HepG2 (cell line): ENCODE measurements around the gene C6orf136. TPM values are rescaled to one million over a fixed set of nuclear protein-coding genes. Genes with fewer than 3 reads are reported as not detected.
A peak's percentile ranks its signal among the peaks of the same experiment; 100 is the strongest.

ENCODE experiments used
- ATF7-NPFF ChIP-seq: sonication (generic); formaldehyde crosslinking; IDR thresholded peaks from 2 replicates; pipeline ENCODE4 v1.8.1; 2023; ENCODE audit warnings: mild to moderate bottlenecking, low read depth, missing genetic modification reagents, moderate library complexity
- E2F2 ChIP-seq: sonication (generic); formaldehyde crosslinking; IDR thresholded peaks from 2 replicates; pipeline ENCODE4 v1.4.0; 2020; ENCODE audit warnings: missing genetic modification reagents, borderline replicate concordance
- ELK4 ChIP-seq: sonication (generic); formaldehyde crosslinking; IDR thresholded peaks from 2 replicates; pipeline ENCODE4 v1.9.0; 2021; ENCODE audit warnings: missing genetic modification reagents, borderline replicate concordance
- KLF15 ChIP-seq: sonication (generic); formaldehyde crosslinking; IDR thresholded peaks from 2 replicates; pipeline ENCODE4 v1.8.1; 2023; ENCODE audit warnings: borderline replicate concordance, mild to moderate bottlenecking, inconsistent platforms, missing genetic modification reagents, mixed read lengths
- MATR3 ChIP-seq: sonication (generic); formaldehyde crosslinking; IDR thresholded peaks from 2 replicates; pipeline ENCODE4 v1.4.0; 2020; ENCODE audit warnings: missing genetic modification reagents
- NFRKB ChIP-seq: fragments of 450-650 bp; IDR thresholded peaks from 2 replicates; pipeline ENCODE4 v1.6.1; 2017
- PCBP1 ChIP-seq: fragments of 200-400 bp; formaldehyde crosslinking; IDR thresholded peaks from 2 replicates; pipeline ENCODE4 v1.6.1; 2017; ENCODE audit warnings: mild to moderate bottlenecking, low read depth, low read length, borderline replicate concordance
- RAD21 ChIP-seq: fragments of 450-650 bp; formaldehyde crosslinking; IDR thresholded peaks from 2 replicates; pipeline ENCODE4 v1.5.0; 2020; ENCODE audit warnings: mild to moderate bottlenecking
- SSRP1 ChIP-seq: IDR thresholded peaks from 2 replicates; pipeline ENCODE4 v1.6.1; 2016; ENCODE audit warnings: control low read depth
- STAG1 ChIP-seq: sonication (generic); formaldehyde crosslinking; IDR thresholded peaks from 2 replicates; pipeline ENCODE4 v1.4.0; 2020; ENCODE audit warnings: missing genetic modification reagents
- STAT5B ChIP-seq: sonication (generic); formaldehyde crosslinking; IDR thresholded peaks from 2 replicates; pipeline ENCODE4 v1.4.0; 2020; ENCODE audit warnings: missing genetic modification reagents
- TBP ChIP-seq: sonication (generic); formaldehyde crosslinking; IDR thresholded peaks from 2 replicates; pipeline ENCODE4 v1.5.0; 2020; ENCODE audit warnings: missing genetic modification reagents
- TCF7 ChIP-seq: sonication (generic); IDR thresholded peaks from 2 replicates; pipeline ENCODE4 v1.6.1; 2016; ENCODE audit warnings: antibody characterized with exemption, low read depth
- THAP8 ChIP-seq: sonication (generic); formaldehyde crosslinking; IDR thresholded peaks from 2 replicates; pipeline ENCODE4 v1.5.1; 2020; ENCODE audit warnings: missing genetic modification reagents, mild to moderate bottlenecking, borderline replicate concordance
- ZFP36L1 ChIP-seq: sonication (generic); formaldehyde crosslinking; IDR thresholded peaks from 2 replicates; pipeline ENCODE4 v1.8.0; 2022; ENCODE audit warnings: mild to moderate bottlenecking, missing genetic modification reagents, moderate library complexity
- ZFP82 ChIP-seq: sonication (generic); formaldehyde crosslinking; IDR thresholded peaks from 2 replicates; pipeline ENCODE4 v1.5.1; 2020; ENCODE audit warnings: mild to moderate bottlenecking, missing genetic modification reagents, borderline replicate concordance
- ZFYVE20 ChIP-seq: sonication (generic); formaldehyde crosslinking; IDR thresholded peaks from 2 replicates; pipeline ENCODE4 v1.8.0; 2023; ENCODE audit warnings: low read depth, mild to moderate bottlenecking, moderate library complexity, missing genetic modification reagents, borderline replicate concordance
- ZNF20 ChIP-seq: sonication (generic); formaldehyde crosslinking; IDR thresholded peaks from 2 replicates; pipeline ENCODE4 v1.4.0; 2020; ENCODE audit warnings: mild to moderate bottlenecking, moderate library complexity, missing genetic modification reagents
- ZNF570 ChIP-seq: sonication (generic); formaldehyde crosslinking; IDR thresholded peaks from 2 replicates; pipeline ENCODE4 v1.4.0; 2020; ENCODE audit warnings: mild to moderate bottlenecking, missing genetic modification reagents, borderline replicate concordance
- ZNF772 ChIP-seq: sonication (generic); formaldehyde crosslinking; IDR thresholded peaks from 2 replicates; pipeline ENCODE4 v1.5.0; 2020; ENCODE audit warnings: mild to moderate bottlenecking, missing genetic modification reagents
- ZNF83 ChIP-seq: sonication (generic); formaldehyde crosslinking; IDR thresholded peaks from 2 replicates; pipeline ENCODE4 v1.4.0; 2020; ENCODE audit warnings: missing genetic modification reagents, mild to moderate bottlenecking, borderline replicate concordance
- polyA plus RNA-seq, 8 experiments: library from polyadenylated mRNA; depleted of rRNA in 3 of 8; stranded (reverse) in 7 of 8; unstranded in 1 of 8; fragments of >200 nt; fragmentation: Illumina TruSeq in 4 of 8; extraction: Trizol in 4 of 8; gene quantifications; 2 replicates each; pipeline versions ENCODE4 v1.2.1 to v1.2.3, GENCODE V29; 2011 to 2016; ENCODE audit warnings: low read depth in 4 of 8, missing spikeins in 1 of 8, mixed read lengths in 1 of 8; ENCODE audit not compliant: insufficient read depth in 1 of 8
- total RNA-seq, 5 experiments: library from RNA; depleted of rRNA; stranded (reverse); fragments of >200 nt; fragmentation: Illumina TruSeq; extraction: Trizol; gene quantifications; 2 replicates each; pipeline ENCODE4 v1.2.3, GENCODE V29; 2016; ENCODE audit warnings: low read depth in 1 of 5
- TF ChIP-seq, protein P1 (sequence below): sonication (generic); formaldehyde crosslinking; IDR thresholded peaks from 2 replicates; pipeline ENCODE4 v1.5.0; 2020; ENCODE audit warnings: missing genetic modification reagents
- TF ChIP-seq, protein P2 (sequence below): sonication (generic); formaldehyde crosslinking; IDR thresholded peaks from 2 replicates; pipeline ENCODE4 v1.8.0; 2022; ENCODE audit warnings: mild to moderate bottlenecking, missing genetic modification reagents, moderate library complexity
- TF ChIP-seq, protein P3 (sequence below): sonication (generic); formaldehyde crosslinking; IDR thresholded peaks from 2 replicates; pipeline ENCODE4 v1.5.0; 2020; ENCODE audit warnings: missing genetic modification reagents

Gene C6orf136
- total and polyA plus RNA-seq, 2 of the 13 experiments (the other 11 are each of a cell fraction or from before 2014, with no cell fraction given), result 12.0 to 26.2 TPM

- 0 out of 2 replicates have a peak, but pooled peaks have one; percentile 52 for TF ChIP-seq ATF7-NPFF (CRISPR knock-in tag)
- TF ChIP-seq STAT5B, result no peak
- TF ChIP-seq RAD21 (CRISPR knock-in tag), result peak; percentile 35; the same call in 1 of the 2 replicates
- no peak for TF ChIP-seq ZNF20 (CRISPR knock-in tag)
- TF ChIP-seq ZFP82, result no peak
- TF ChIP-seq ELK4 (CRISPR knock-in tag), result no peak
- TF ChIP-seq STAG1 (CRISPR knock-in tag), result no peak; the same call in 1 of the 2 replicates
- no peak for TF ChIP-seq E2F2 (CRISPR knock-in tag)
- TF ChIP-seq, protein P1, sequence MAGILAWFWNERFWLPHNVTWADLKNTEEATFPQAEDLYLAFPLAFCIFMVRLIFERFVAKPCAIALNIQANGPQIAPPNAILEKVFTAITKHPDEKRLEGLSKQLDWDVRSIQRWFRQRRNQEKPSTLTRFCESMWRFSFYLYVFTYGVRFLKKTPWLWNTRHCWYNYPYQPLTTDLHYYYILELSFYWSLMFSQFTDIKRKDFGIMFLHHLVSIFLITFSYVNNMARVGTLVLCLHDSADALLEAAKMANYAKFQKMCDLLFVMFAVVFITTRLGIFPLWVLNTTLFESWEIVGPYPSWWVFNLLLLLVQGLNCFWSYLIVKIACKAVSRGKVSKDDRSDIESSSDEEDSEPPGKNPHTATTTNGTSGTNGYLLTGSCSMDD (CRISPR knock-in tag), result no peak
- no peak for TF ChIP-seq ZNF570
- no peak for TF ChIP-seq TBP (CRISPR knock-in tag)
- 0 out of 2 replicates have a peak, but pooled peaks have one; percentile 57 for TF ChIP-seq ZNF83 (CRISPR knock-in tag)
- peak; percentile 68; the same call in 1 of the 2 replicates for TF ChIP-seq TCF7
- TF ChIP-seq PCBP1, result no peak
- no peak for TF ChIP-seq ZFP36L1 (CRISPR knock-in tag)
- peak; percentile 49; the same call in 1 of the 2 replicates for TF ChIP-seq ZNF772
- TF ChIP-seq MATR3, result no peak
- TF ChIP-seq, protein P2, sequence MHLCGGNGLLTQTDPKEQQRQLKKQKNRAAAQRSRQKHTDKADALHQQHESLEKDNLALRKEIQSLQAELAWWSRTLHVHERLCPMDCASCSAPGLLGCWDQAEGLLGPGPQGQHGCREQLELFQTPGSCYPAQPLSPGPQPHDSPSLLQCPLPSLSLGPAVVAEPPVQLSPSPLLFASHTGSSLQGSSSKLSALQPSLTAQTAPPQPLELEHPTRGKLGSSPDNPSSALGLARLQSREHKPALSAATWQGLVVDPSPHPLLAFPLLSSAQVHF (CRISPR knock-in tag), result no peak
- TF ChIP-seq THAP8 (CRISPR knock-in tag), result 0 out of 2 replicates have a peak, but pooled peaks have one; percentile 60
- peak; percentile 90; the same call in 1 of the 2 replicates for TF ChIP-seq SSRP1 (CRISPR knock-in tag)
- TF ChIP-seq, protein P3, sequence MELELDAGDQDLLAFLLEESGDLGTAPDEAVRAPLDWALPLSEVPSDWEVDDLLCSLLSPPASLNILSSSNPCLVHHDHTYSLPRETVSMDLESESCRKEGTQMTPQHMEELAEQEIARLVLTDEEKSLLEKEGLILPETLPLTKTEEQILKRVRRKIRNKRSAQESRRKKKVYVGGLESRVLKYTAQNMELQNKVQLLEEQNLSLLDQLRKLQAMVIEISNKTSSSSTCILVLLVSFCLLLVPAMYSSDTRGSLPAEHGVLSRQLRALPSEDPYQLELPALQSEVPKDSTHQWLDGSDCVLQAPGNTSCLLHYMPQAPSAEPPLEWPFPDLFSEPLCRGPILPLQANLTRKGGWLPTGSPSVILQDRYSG, result no peak
- TF ChIP-seq NFRKB, result no peak; the same call in 1 of the 2 replicates
- TF ChIP-seq ZFYVE20 (CRISPR knock-in tag), result no peak
- TF ChIP-seq KLF15, result no peak
Measured at GRCh38 chr6:30654798-30655742, 8.1 kb downstream of the C6orf136 start (continued).
